Measurements from ENCODE around the gene AIFM1. TPM values are rescaled to one million over a fixed set of nuclear protein-coding genes. Genes with fewer than 3 reads are reported as not detected.
A peak's percentile ranks its signal among the peaks of the same experiment; 100 is the strongest.

The AIFM1 gene
- 48.5 and 51.9 TPM in 2 replicates for total RNA-seq (ENCODE audit: low replicate concordance)
- long read RNA-seq, transcript AIFM1-201 (16 exons, 2,260 nt) = major isoform, 235 of 267 reads
- long read RNA-seq, partial matches to known transcripts = 10 of 267 reads
- long read RNA-seq, other reads (novel, unspliced or antisense) = 22 of 267 reads

DNA sequence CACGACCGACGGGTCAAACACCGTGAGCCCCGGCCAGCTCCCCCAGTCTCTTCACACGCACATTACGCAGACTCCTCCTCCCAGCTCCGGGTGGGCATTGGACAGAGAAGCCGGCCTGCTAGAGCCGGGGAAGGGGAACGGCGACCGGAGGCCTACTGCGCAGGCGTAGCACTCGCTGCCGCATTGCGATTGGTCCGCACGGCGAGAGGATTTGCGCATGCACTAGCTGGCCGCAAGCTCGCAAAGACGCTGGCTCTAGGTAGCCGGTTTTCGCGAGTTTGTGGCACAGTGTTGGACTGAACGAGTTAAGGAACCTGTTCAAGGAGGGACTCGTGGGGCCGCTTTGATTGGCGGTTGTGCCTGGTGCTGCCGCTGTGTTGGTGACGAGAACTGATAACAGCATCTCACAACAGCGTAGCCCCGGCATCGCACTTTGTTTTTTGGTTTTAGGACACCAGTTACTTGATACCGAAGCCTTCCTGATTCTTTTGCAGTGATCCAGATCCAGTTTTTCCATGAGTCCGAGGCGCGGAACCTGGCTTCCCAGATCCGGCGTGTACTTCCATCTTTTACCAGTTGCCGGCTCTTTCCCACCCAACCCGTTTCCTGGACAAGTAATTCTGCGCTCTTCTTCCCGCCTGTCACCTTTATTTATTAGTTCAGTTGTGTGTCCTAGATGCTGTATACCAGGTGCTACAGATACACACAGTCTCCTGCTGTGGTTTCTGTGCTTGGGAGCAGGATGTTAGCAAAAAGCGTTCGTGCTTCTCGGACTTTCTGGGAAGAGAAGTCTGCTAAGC is at the start of gene AIFM1:
Gene AIFM1 (minus strand): TSS at position 139 of the 800 bp plus-strand sequence. CDS start 185 bp downstream, outside the sequence.
- Mint-ChIP-seq H3K27ac (peak within 1 kb of the TSS; percentile 87), H3K36me3 (peaks cover 3% of the 10 kb centered on the region), H3K4me3 (peak within 1 kb of the TSS; percentile 88)

DNA sequence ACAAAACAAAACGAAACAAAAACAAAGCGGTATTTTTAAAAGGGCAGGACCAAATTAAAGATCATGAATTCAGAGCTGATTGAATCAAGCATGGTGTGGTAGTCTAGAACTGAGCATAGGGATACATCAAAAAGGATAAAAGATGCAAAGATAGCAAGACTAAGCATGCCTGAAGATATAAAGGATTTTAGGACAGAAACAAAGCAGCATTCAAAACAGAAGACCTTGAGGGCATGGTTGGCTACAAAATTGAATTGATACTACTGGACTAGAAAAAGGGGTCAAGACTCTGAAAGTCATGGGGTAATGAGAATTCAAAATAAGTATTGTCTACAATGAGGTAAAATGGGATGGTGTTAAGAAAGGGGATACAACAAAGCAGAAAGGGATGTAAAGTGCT is 47.7 kb upstream of the AIFM1 start:
- Mint-ChIP-seq H3K4me1 (ENCODE audit: unreplicated experiment) (no peaks in the 10 kb centered on the region), H3K36me3 (peaks cover 30% of the 10 kb centered on the region), H3K27ac (no peak overlapping the region), H3K9me3 (no peaks in the 10 kb centered on the region), H3K4me3 (no peak overlapping the region), H3K27me3 (no peaks in the 10 kb centered on the region)
- no peak for DNase-seq (ENCODE audit: extremely low spot score, unreplicated experiment)
- TF ChIP-seq, protein P1, sequence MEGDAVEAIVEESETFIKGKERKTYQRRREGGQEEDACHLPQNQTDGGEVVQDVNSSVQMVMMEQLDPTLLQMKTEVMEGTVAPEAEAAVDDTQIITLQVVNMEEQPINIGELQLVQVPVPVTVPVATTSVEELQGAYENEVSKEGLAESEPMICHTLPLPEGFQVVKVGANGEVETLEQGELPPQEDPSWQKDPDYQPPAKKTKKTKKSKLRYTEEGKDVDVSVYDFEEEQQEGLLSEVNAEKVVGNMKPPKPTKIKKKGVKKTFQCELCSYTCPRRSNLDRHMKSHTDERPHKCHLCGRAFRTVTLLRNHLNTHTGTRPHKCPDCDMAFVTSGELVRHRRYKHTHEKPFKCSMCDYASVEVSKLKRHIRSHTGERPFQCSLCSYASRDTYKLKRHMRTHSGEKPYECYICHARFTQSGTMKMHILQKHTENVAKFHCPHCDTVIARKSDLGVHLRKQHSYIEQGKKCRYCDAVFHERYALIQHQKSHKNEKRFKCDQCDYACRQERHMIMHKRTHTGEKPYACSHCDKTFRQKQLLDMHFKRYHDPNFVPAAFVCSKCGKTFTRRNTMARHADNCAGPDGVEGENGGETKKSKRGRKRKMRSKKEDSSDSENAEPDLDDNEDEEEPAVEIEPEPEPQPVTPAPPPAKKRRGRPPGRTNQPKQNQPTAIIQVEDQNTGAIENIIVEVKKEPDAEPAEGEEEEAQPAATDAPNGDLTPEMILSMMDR (conservative IDR thresholded peaks at IDR 0.05) = no peak

More for the DNA sequence above, at the start of gene AIFM1:
- DNase-seq (ENCODE audit: extremely low spot score, unreplicated experiment) = peak; percentile 93
- no peaks in the 10 kb centered on the region for H3K9me3 Mint-ChIP-seq
- TF ChIP-seq, protein P1 (conservative IDR thresholded peaks at IDR 0.05) = no peak
- peaks cover 8% of the 10 kb centered on the region for H3K27me3 Mint-ChIP-seq
- H3K4me1 Mint-ChIP-seq (ENCODE audit: unreplicated experiment) = no peaks in the 10 kb centered on the region

DNA sequence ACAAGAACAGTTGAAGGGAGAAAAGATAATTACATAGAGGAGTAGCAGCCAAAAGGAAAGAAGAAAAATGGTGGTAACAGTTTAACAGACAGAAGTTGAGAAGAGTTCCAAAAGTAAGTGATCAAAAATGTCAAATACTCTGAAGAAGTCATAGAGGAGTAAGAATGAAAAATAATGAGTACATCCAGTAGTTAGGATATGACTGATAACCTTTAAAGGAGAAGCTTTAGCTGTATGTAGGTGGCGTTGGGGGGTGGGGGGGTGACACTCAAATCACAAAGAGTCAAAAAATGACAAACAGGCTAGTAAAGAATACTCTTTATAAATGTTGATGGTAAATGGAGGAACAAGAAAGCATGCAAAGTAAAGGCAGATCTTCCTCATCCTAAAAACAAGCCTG is 46.7 kb upstream of the AIFM1 start:
- Mint-ChIP-seq H3K4me3 (no peak overlapping the region), H3K27me3 (no peaks in the 10 kb centered on the region), H3K36me3 (peaks cover 30% of the 10 kb centered on the region), H3K9me3 (no peaks in the 10 kb centered on the region), H3K4me1 (ENCODE audit: unreplicated experiment) (no peaks in the 10 kb centered on the region), H3K27ac (peak overlapping the region; percentile 49)
- no peak for DNase-seq (ENCODE audit: extremely low spot score, unreplicated experiment)
- TF ChIP-seq, protein P1 (conservative IDR thresholded peaks at IDR 0.05) = no peak

DNA sequence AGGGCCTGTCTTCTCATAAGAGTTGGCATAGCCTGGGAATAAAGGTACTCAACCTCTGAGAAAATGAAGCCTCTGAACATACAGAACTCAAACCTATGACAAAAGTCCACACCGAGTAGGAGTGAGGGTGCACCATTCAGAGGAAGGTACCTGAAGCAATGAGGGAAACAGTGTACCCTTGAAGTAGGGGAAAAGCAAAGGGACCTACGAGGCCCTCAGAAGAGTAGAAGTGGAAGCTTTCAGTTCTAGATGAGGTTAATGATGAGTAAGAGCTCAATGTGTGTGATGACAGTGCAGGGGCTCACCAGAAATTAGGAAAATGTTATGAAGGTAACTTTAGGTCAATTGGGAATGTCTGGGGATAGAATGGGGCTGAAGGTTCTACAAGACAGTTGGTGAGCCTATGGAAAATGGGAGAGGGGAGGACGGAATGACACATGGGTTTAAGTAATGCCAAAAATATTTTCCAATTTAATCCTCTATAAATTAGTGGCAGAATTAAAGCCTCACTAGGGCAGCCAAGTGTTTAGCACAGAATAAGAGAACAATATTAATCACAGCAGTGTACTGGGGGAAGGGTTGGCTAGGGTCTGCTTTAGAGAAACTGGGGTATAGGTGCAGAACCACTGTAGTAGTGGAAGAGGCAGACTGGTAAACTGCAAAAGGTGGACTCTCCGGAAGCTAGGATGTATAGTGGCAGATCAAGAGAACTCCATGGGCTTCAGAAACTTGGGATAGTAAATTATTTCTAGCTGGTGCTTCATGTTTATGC is 46.0 kb upstream of the AIFM1 start:
- Mint-ChIP-seq H3K4me3 (no peak overlapping the region), H3K9me3 (no peaks in the 10 kb centered on the region), H3K36me3 (peaks cover 30% of the 10 kb centered on the region), H3K4me1 (ENCODE audit: unreplicated experiment) (no peaks in the 10 kb centered on the region), H3K27me3 (no peaks in the 10 kb centered on the region), H3K27ac (no peak overlapping the region)
- TF ChIP-seq, protein P1 (conservative IDR thresholded peaks at IDR 0.05) = no peak
- no peak for DNase-seq (ENCODE audit: extremely low spot score, unreplicated experiment)

DNA sequence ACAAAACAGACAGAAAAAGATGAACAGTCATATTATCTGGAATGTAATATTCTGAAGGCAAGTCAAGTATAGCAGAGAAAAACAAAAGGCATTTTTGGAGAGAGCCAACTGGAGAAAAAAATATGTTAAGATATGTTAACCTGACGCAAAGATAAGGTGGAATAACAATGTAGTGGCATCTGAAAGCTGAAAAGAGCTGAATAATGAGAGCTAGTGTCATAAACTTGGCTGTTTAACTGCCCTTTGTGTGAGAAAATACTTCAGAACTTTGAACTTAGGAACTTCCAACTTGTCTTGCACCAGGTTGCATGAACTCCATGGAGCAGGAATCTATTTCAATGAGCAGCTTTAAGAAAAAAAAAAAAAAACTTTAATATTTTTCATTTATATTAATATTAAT is 39.0 kb upstream of the AIFM1 start:
- H3K36me3 Mint-ChIP-seq = peaks cover 6% of the 10 kb centered on the region
- H3K9me3 Mint-ChIP-seq = no peaks in the 10 kb centered on the region
- H3K4me3 Mint-ChIP-seq = no peak overlapping the region
- no peaks in the 10 kb centered on the region for H3K4me1 Mint-ChIP-seq (ENCODE audit: unreplicated experiment)
- no peaks in the 10 kb centered on the region for H3K27me3 Mint-ChIP-seq
- TF ChIP-seq, protein P1 (conservative IDR thresholded peaks at IDR 0.05) = no peak
- DNase-seq (ENCODE audit: extremely low spot score, unreplicated experiment) = no peak
- no peak overlapping the region for H3K27ac Mint-ChIP-seq
